ENCODE measurements around the gene ARHGEF11. TPM values are rescaled to one million over a fixed set of nuclear protein-coding genes. Genes with fewer than 3 reads are reported as not detected.

The ARHGEF11 gene
- total RNA-seq, 1 experiment from 2014 or later = 45.5 TPM

GRCh38 chr1:156936191-156936590 is 109.4 kb downstream of the ARHGEF11 start:
- no peaks in the 10 kb centered on the region for H3K9me3 ChIP-seq
- BruUV-seq (replicated peaks) = no TSS peak
- H3K36me3 Mint-ChIP-seq (ENCODE audit: insufficient read depth, unreplicated experiment) = peaks cover 44% of the 10 kb centered on the region
- no peak for TF ChIP-seq CTCF (IDR thresholded peaks at IDR 0.05; ENCODE audit: insufficient read depth in 1 of 2, low read depth in 1 of 2, low read length in 1 of 2, severe bottlenecking in 1 of 2, unreplicated experiment in 1 of 2)
- intact Hi-C loops (cut with micrococcal nuclease; ENCODE audit: unreplicated experiment) = no loop called here
- H3K27ac Mint-ChIP-seq (ENCODE audit: unreplicated experiment) = no peak overlapping the region
- no peaks in the 10 kb centered on the region for H3K27me3 ChIP-seq (replicated peaks; ENCODE audit: control insufficient read depth, insufficient read depth, low read length)
- no peaks in the 10 kb centered on the region for H3K4me1 Mint-ChIP-seq (ENCODE audit: low read depth, unreplicated experiment)
- ChIA-PET CTCF (interaction anchor here (0.8 to 1.2 kb wide), 2 partner anchors 8 to 12 kb away, joined by 3 to 6 read pairs; no protein-coding TSS in a partner anchor), POLR2A (no interaction called here)
- no peak overlapping the region for H3K4me3 Mint-ChIP-seq (ENCODE audit: unreplicated experiment)
- H3K27me3 Mint-ChIP-seq (ENCODE audit: insufficient read depth, unreplicated experiment) = peaks cover 1% of the 10 kb centered on the region
- H3K9me3 Mint-ChIP-seq (ENCODE audit: unreplicated experiment) = no peaks in the 10 kb centered on the region
- H3K36me3 ChIP-seq (ENCODE audit: control insufficient read depth, insufficient read depth, low read length) = peaks cover 8% of the 10 kb centered on the region
- H3K4me1 ChIP-seq = no peaks in the 10 kb centered on the region
- no peak for DNase-seq
- no peak overlapping the region for H3K4me3 ChIP-seq (ENCODE audit: low read depth, low read length)

GRCh38 chr1:156935505-156936128 is 109.9 kb downstream of the ARHGEF11 start:
- Mint-ChIP-seq H3K36me3 (ENCODE audit: insufficient read depth, unreplicated experiment) (peaks cover 50% of the 10 kb centered on the region), H3K27me3 (ENCODE audit: insufficient read depth, unreplicated experiment) (peaks cover 7% of the 10 kb centered on the region), H3K4me1 (ENCODE audit: low read depth, unreplicated experiment) (no peaks in the 10 kb centered on the region), H3K4me3 (ENCODE audit: unreplicated experiment) (no peak overlapping the region), H3K9me3 (ENCODE audit: unreplicated experiment) (no peaks in the 10 kb centered on the region), H3K27ac (ENCODE audit: unreplicated experiment) (no peak overlapping the region)
- intact Hi-C loops (cut with micrococcal nuclease; ENCODE audit: unreplicated experiment) = no loop called here
- Histone ChIP-seq H3K4me3 (ENCODE audit: low read depth, low read length) (no peak overlapping the region), H3K36me3 (ENCODE audit: control insufficient read depth, insufficient read depth, low read length) (peaks cover 8% of the 10 kb centered on the region), H3K4me1 (no peaks in the 10 kb centered on the region), H3K9me3 (no peaks in the 10 kb centered on the region), H3K27me3 (replicated peaks; ENCODE audit: control insufficient read depth, insufficient read depth, low read length) (no peaks in the 10 kb centered on the region)
- POLR2A ChIA-PET = no interaction called here
- no peak for TF ChIP-seq CTCF (IDR thresholded peaks at IDR 0.05; ENCODE audit: insufficient read depth in 1 of 2, low read depth in 1 of 2, low read length in 1 of 2, severe bottlenecking in 1 of 2, unreplicated experiment in 1 of 2)
- no peak for DNase-seq
- CTCF ChIA-PET = interaction anchor here (1.2 kb wide), 1 partner anchor 12 kb away, joined by 3 read pairs; no protein-coding TSS in a partner anchor
- no TSS peak for BruUV-seq (replicated peaks)

- POLR2A ChIA-PET = no interaction called here
- no TSS peak for BruUV-seq (replicated peaks)
- no peaks in the 10 kb centered on the region for H3K4me1 Mint-ChIP-seq (ENCODE audit: low read depth, unreplicated experiment)
- DNase-seq = no peak
- intact Hi-C loops (cut with micrococcal nuclease; ENCODE audit: unreplicated experiment) = no loop called here
- CTCF ChIA-PET = no interaction called here
- Histone ChIP-seq H3K27me3 (replicated peaks; ENCODE audit: control insufficient read depth, insufficient read depth, low read length) (no peaks in the 10 kb centered on the region), H3K4me3 (ENCODE audit: low read depth, low read length) (no peak overlapping the region), H3K4me1 (no peaks in the 10 kb centered on the region), H3K9me3 (no peaks in the 10 kb centered on the region), H3K36me3 (ENCODE audit: control insufficient read depth, insufficient read depth, low read length) (peaks cover 1% of the 10 kb centered on the region; the same call in 1 of the 2 replicates)
- H3K27ac Mint-ChIP-seq (ENCODE audit: unreplicated experiment) = no peak overlapping the region
- no peaks in the 10 kb centered on the region for H3K9me3 Mint-ChIP-seq (ENCODE audit: unreplicated experiment)
- H3K36me3 Mint-ChIP-seq (ENCODE audit: insufficient read depth, unreplicated experiment) = peaks cover 34% of the 10 kb centered on the region
- H3K27me3 Mint-ChIP-seq (ENCODE audit: insufficient read depth, unreplicated experiment) = peaks cover 18% of the 10 kb centered on the region
- TF ChIP-seq CTCF (IDR thresholded peaks at IDR 0.05; ENCODE audit: insufficient read depth in 1 of 2, low read depth in 1 of 2, low read length in 1 of 2, severe bottlenecking in 1 of 2, unreplicated experiment in 1 of 2) = no peak
- H3K4me3 Mint-ChIP-seq (ENCODE audit: unreplicated experiment) = no peak overlapping the region
Measured at GRCh38 chr1:156933136-156933535, 112.4 kb downstream of the ARHGEF11 start.

All from Caco-2 (cell line).